DND-41 (cell line): ENCODE data around the gene KSR1.

Experiments used
- CTCF ChIP-seq: IDR thresholded peaks from 2 replicates; pipeline ENCODE4 v1.5.1; 2012; ENCODE audit warnings: borderline replicate concordance, low read length, moderate library complexity, mild to moderate bottlenecking; ENCODE audit not compliant: poor library complexity, severe bottlenecking; ENCODE audit errors: extremely low read depth
- EZH2 ChIP-seq: IDR thresholded peaks from 3 replicates; pipeline ENCODE4 v1.6.1; 2012; ENCODE audit warnings: borderline replicate concordance, low read depth, mild to moderate bottlenecking, moderate library complexity, low read length, inconsistent platforms; ENCODE audit not compliant: severe bottlenecking

GRCh38 chr17:27558341-27558740 lies 102.1 kb downstream of the KSR1 start:
- TF ChIP-seq CTCF (no peak), EZH2 (no peak)
